Loucy (cell line): ENCODE measurements around the gene FRRS1L.

Source experiments
- CTCF ChIP-seq: fragments of 200-600 bp; sonication (generic); conservative IDR thresholded peaks from 2 replicates; pipeline ENCODE4 v1.5.1; 2014; ENCODE audit warnings: mild to moderate bottlenecking, antibody characterized with exemption, low read length
- EZH2phosphoT487 ChIP-seq: fragments of 200-600 bp; IDR thresholded peaks from 2 replicates; pipeline ENCODE4 v1.6.1; 2018; ENCODE audit warnings: antibody characterized with exemption, mild to moderate bottlenecking, moderate library complexity, borderline replicate concordance

DNA sequence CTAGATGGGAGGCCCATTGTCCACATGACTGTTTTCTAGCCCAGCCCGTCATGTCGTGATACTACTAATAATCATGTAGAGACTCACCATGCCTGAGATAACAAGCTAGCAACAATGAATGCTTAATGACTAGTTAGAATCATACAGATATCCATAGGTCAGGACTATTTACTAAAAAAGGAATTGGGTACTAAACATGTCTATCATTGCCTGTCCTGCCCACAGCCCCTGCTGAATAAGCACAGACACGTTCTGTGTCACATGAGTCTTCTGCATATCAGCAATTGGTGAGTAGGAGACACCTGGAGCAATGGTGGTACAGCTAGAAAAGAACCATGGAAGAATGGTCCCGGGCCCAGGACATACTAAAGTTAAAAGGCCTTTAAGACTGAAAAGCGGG lies 18.0 kb downstream of the FRRS1L start:
- TF ChIP-seq CTCF (no peak), EZH2phosphoT487 (no peak)
